GM23338 (cell line): ENCODE data around the gene FRMD4A. TPM values are rescaled to one million over a fixed set of nuclear protein-coding genes. Genes with fewer than 3 reads are reported as not detected.

Source experiments
- ATAC-seq: fragments of 200-7000 bp; cut with Tn5 transposase; 3 replicates; pipeline ENCODE4 v1.9.1; 2020
- DNase-seq: peaks from one replicate; pipeline ENCODE4 v3.0.0-alpha.2; 2015; ENCODE audit warnings: low spot score
- H2AFZ ChIP-seq: fragments of 200-600 bp; sonication (generic); 2 replicates; pipeline ENCODE4 v1.8.0; 2016; ENCODE audit warnings: antibody characterized with exemption, mild to moderate bottlenecking, moderate library complexity
- H3F3A ChIP-seq: fragments of 200-600 bp; sonication (generic); replicated peaks from 2 replicates; pipeline ENCODE4 v1.8.0; 2017; ENCODE audit warnings: antibody characterized with exemption, mixed run types, low read depth
- H3K27ac ChIP-seq: fragments of 200-600 bp; sonication (generic); 2 replicates; pipeline ENCODE4 v1.6.1; 2016; ENCODE audit warnings: low read depth
- H3K27me3 ChIP-seq: fragments of 200-600 bp; sonication (generic); 2 replicates; pipeline ENCODE4 v1.8.0; 2016; ENCODE audit warnings: mild to moderate bottlenecking, mixed run types, moderate library complexity; ENCODE audit not compliant: insufficient read depth
- H3K36me3 ChIP-seq: fragments of 200-600 bp; sonication (generic); 2 replicates; pipeline ENCODE4 v1.8.0; 2016; ENCODE audit warnings: mild to moderate bottlenecking; ENCODE audit not compliant: insufficient read depth
- H3K4me1 ChIP-seq: fragments of 200-600 bp; sonication (generic); 2 replicates; pipeline ENCODE4 v1.8.0; 2016; ENCODE audit warnings: mild to moderate bottlenecking, moderate library complexity; ENCODE audit not compliant: insufficient read depth
- H3K4me2 ChIP-seq: fragments of 200-600 bp; sonication (generic); 2 replicates; pipeline ENCODE4 v1.7.1; 2017; ENCODE audit warnings: mixed run types
- H3K4me3 ChIP-seq: fragments of 200-600 bp; sonication (generic); 2 replicates; pipeline ENCODE4 v1.6.1; 2016; ENCODE audit warnings: mixed run types
- H3K79me2 ChIP-seq: fragments of 200-600 bp; sonication (generic); replicated peaks from 2 replicates; pipeline ENCODE4 v1.8.0; 2017; ENCODE audit warnings: mild to moderate bottlenecking; ENCODE audit not compliant: insufficient read depth
- H3K9me2 ChIP-seq: fragments of 200-600 bp; sonication (generic); 2 replicates; pipeline ENCODE4 v1.8.0; 2017; ENCODE audit not compliant: insufficient read depth
- H4K20me1 ChIP-seq: fragments of 200-600 bp; sonication (generic); replicated peaks from 2 replicates; pipeline ENCODE4 v1.8.0; 2017; ENCODE audit warnings: mild to moderate bottlenecking; ENCODE audit not compliant: insufficient read depth
- H3K27ac Mint-ChIP-seq: 2 replicates; pipeline ENCODE4 v1.8.0; 2020; ENCODE audit warnings: inconsistent platforms, mild to moderate bottlenecking, moderate library complexity, mixed read lengths
- H3K27me3 Mint-ChIP-seq: 3 replicates; pipeline ENCODE4 v1.8.0; 2022; ENCODE audit warnings: low read depth, mild to moderate bottlenecking, moderate library complexity, mixed read lengths, inconsistent platforms; ENCODE audit not compliant: insufficient read depth, poor library complexity
- H3K36me3 Mint-ChIP-seq: 3 replicates; pipeline ENCODE4 v1.8.0; 2021; ENCODE audit warnings: low read depth, mild to moderate bottlenecking, inconsistent platforms, moderate library complexity, mixed read lengths
- H3K4me1 Mint-ChIP-seq: 3 replicates; pipeline ENCODE4 v1.8.0; 2020; ENCODE audit warnings: mild to moderate bottlenecking, inconsistent platforms, mixed read lengths
- H3K4me3 Mint-ChIP-seq: 3 replicates; pipeline ENCODE4 v1.8.0; 2021; ENCODE audit warnings: moderate library complexity, mild to moderate bottlenecking, inconsistent platforms, mixed read lengths
- H3K9me3 Mint-ChIP-seq: 3 replicates; pipeline ENCODE4 v1.8.0; 2020; ENCODE audit warnings: moderate library complexity, mild to moderate bottlenecking, inconsistent platforms, mixed read lengths
- CREB1 ChIP-seq: fragments of 250-450 bp; sonication (Bioruptor Pico); IDR thresholded peaks from 2 replicates; pipeline ENCODE4 v1.5.0; 2020; ENCODE audit warnings: low read depth, mild to moderate bottlenecking, moderate library complexity
- EZH2 ChIP-seq: fragments of 200-600 bp; sonication (generic); IDR thresholded peaks from one replicate; pipeline ENCODE4 v1.8.0; 2017; ENCODE audit warnings: antibody characterized with exemption, mild to moderate bottlenecking, low read depth; ENCODE audit not compliant: unreplicated experiment
- EZH2phosphoT487 ChIP-seq: fragments of 200-600 bp; sonication (generic); IDR thresholded peaks from one replicate; pipeline ENCODE4 v1.8.1; 2018; ENCODE audit warnings: antibody characterized with exemption; ENCODE audit not compliant: unreplicated experiment
- JUNB ChIP-seq: IDR thresholded peaks from one replicate; pipeline ENCODE4 v1.6.1; 2016; ENCODE audit warnings: antibody characterized with exemption; ENCODE audit not compliant: unreplicated experiment
- NANOG ChIP-seq: IDR thresholded peaks from 2 replicates; pipeline ENCODE4 v1.6.1; 2016; ENCODE audit warnings: antibody characterized with exemption, borderline replicate concordance
- POLR2AphosphoS5 ChIP-seq: IDR thresholded peaks from 2 replicates; pipeline ENCODE4 v1.6.1; 2016; ENCODE audit warnings: antibody characterized with exemption, low read depth
- REST ChIP-seq: IDR thresholded peaks from one replicate; pipeline ENCODE4 v1.6.1; 2018; ENCODE audit warnings: antibody characterized with exemption; ENCODE audit not compliant: unreplicated experiment
- STAT1 ChIP-seq: IDR thresholded peaks from one replicate; pipeline ENCODE4 v1.6.1; 2016; ENCODE audit warnings: antibody characterized with exemption; ENCODE audit not compliant: unreplicated experiment
- ZNF114 ChIP-seq: fragments of 250-450 bp; sonication (Bioruptor Pico); IDR thresholded peaks from 2 replicates; pipeline ENCODE4 v1.5.0; 2020; ENCODE audit warnings: mild to moderate bottlenecking, moderate library complexity
- ZNF331 ChIP-seq: fragments of 250-450 bp; sonication (Bioruptor Pico); IDR thresholded peaks from 2 replicates; pipeline ENCODE4 v1.5.0; 2020; ENCODE audit warnings: low read depth, mild to moderate bottlenecking, moderate library complexity
- polyA plus RNA-seq: library from polyadenylated mRNA; unstranded; fragments of >200 nt; fragmentation: Nextera tagmentation; extraction: Ambion mirVana; gene quantifications from 2 replicates; pipeline ENCODE4 v1.2.1, GENCODE V29; 2016
- total RNA-seq: library from RNA; depleted of rRNA; stranded (reverse); fragments of >200 nt; shearing (Covaris generic); gene quantifications from 2 replicates; pipeline ENCODE4 v1.2.3, GENCODE V29; 2014
- TF ChIP-seq, protein P1 (sequence below): IDR thresholded peaks from 2 replicates; pipeline ENCODE4 v1.6.1; 2016; ENCODE audit warnings: antibody characterized with exemption
- TF ChIP-seq, protein P2 (sequence below), 2 experiments: fragments of 200-600 bp in 1 of 2; sonication (generic) in 1 of 2; conservative IDR thresholded peaks; 2 replicates each; pipeline versions ENCODE4 v1.5.1 to v1.6.1; 2016 to 2017; ENCODE audit warnings: antibody characterized with exemption in 2 of 2, low read depth in 2 of 2, mild to moderate bottlenecking in 2 of 2, moderate library complexity in 1 of 2

FRMD4A gene
- total and polyA plus RNA-seq, 2 experiments from 2014 or later = 14.0 to 20.1 TPM

DNA sequence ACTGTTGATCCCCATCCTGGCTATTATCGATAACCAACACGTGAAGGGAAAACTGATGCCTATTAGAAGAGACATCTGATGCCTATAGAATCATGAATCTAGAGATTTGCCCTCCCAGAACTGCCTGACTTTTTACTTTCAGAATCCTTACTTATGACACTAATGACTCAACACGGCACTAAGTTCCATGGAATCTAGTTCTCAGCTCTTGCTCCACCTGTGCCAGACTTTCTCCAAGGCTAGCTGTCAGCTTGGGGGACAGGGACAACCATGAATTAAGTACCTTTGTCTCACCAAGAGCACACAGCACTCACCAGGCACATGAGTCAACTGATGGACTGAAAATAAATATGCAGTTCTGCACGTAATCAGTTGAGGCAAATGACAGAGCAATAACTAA, 184.2 kb downstream of the FRMD4A start:
- no peaks in the 10 kb centered on the region for H3K79me2 ChIP-seq
- no peak overlapping the region for H3K4me3 Mint-ChIP-seq
- H2AFZ ChIP-seq = no peak overlapping the region
- no peaks in the 10 kb centered on the region for H4K20me1 ChIP-seq
- no peaks in the 10 kb centered on the region for H3K4me1 Mint-ChIP-seq
- ATAC-seq (no peak), DNase-seq (no peak)
- H3K27ac ChIP-seq = no peak overlapping the region
- TF ChIP-seq JUNB (no peak), STAT1 (no peak), POLR2AphosphoS5 (no peak), EZH2 (no peak), ZNF331 (CRISPR knock-in tag) (no peak), EZH2phosphoT487 (no peak), REST (no peak)
- TF ChIP-seq, protein P1, sequence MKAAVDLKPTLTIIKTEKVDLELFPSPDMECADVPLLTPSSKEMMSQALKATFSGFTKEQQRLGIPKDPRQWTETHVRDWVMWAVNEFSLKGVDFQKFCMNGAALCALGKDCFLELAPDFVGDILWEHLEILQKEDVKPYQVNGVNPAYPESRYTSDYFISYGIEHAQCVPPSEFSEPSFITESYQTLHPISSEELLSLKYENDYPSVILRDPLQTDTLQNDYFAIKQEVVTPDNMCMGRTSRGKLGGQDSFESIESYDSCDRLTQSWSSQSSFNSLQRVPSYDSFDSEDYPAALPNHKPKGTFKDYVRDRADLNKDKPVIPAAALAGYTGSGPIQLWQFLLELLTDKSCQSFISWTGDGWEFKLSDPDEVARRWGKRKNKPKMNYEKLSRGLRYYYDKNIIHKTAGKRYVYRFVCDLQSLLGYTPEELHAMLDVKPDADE = no peak
- H3K4me2 ChIP-seq = no peak overlapping the region
- H3K4me3 ChIP-seq = no peak overlapping the region
- H3K4me1 ChIP-seq = no peaks in the 10 kb centered on the region
- no peaks in the 10 kb centered on the region for H3K36me3 ChIP-seq
- H3F3A ChIP-seq = no peaks in the 10 kb centered on the region
- H3K27ac Mint-ChIP-seq = no peak overlapping the region
- no peaks in the 10 kb centered on the region for H3K9me2 ChIP-seq
- no peaks in the 10 kb centered on the region for H3K9me3 Mint-ChIP-seq
- H3K36me3 Mint-ChIP-seq = no peaks in the 10 kb centered on the region
- no peaks in the 10 kb centered on the region for H3K27me3 Mint-ChIP-seq
- H3K27me3 ChIP-seq = no peaks in the 10 kb centered on the region

GRCh38 chr10:14146025-14146424, 184.7 kb downstream of the FRMD4A start:
- ATAC-seq = no peak
- no peaks in the 10 kb centered on the region for H3K4me1 Mint-ChIP-seq
- TF ChIP-seq REST = no peak
- TF ChIP-seq POLR2AphosphoS5 = no peak
- TF ChIP-seq CREB1 (CRISPR knock-in tag) = no peak
- TF ChIP-seq NANOG = no peak
- no peak for TF ChIP-seq ZNF331 (CRISPR knock-in tag)
- TF ChIP-seq, protein P2, sequence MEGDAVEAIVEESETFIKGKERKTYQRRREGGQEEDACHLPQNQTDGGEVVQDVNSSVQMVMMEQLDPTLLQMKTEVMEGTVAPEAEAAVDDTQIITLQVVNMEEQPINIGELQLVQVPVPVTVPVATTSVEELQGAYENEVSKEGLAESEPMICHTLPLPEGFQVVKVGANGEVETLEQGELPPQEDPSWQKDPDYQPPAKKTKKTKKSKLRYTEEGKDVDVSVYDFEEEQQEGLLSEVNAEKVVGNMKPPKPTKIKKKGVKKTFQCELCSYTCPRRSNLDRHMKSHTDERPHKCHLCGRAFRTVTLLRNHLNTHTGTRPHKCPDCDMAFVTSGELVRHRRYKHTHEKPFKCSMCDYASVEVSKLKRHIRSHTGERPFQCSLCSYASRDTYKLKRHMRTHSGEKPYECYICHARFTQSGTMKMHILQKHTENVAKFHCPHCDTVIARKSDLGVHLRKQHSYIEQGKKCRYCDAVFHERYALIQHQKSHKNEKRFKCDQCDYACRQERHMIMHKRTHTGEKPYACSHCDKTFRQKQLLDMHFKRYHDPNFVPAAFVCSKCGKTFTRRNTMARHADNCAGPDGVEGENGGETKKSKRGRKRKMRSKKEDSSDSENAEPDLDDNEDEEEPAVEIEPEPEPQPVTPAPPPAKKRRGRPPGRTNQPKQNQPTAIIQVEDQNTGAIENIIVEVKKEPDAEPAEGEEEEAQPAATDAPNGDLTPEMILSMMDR (conservative IDR thresholded peaks at IDR 0.05; ENCODE audit: low read depth in 2 of 2) = no peak
- TF ChIP-seq STAT1 = no peak
- no peak for TF ChIP-seq EZH2
- TF ChIP-seq, protein P1 = no peak
- no peak for TF ChIP-seq ZNF114
- no peak for TF ChIP-seq EZH2phosphoT487

More at GRCh38 chr10:14146025-14146424, 184.7 kb downstream of the FRMD4A start:
- no peaks in the 10 kb centered on the region for H4K20me1 ChIP-seq
- no peak overlapping the region for H3K4me2 ChIP-seq
- Mint-ChIP-seq H3K36me3 (no peaks in the 10 kb centered on the region), H3K9me3 (no peaks in the 10 kb centered on the region), H3K4me3 (no peak overlapping the region), H3K27me3 (no peaks in the 10 kb centered on the region), H3K27ac (no peak overlapping the region)
- H3K36me3 ChIP-seq = no peaks in the 10 kb centered on the region
- no peak overlapping the region for H3K27ac ChIP-seq
- no peak overlapping the region for H2AFZ ChIP-seq
- no peak for DNase-seq
- no peaks in the 10 kb centered on the region for H3K4me1 ChIP-seq
- no peaks in the 10 kb centered on the region for H3K9me2 ChIP-seq
- no peak overlapping the region for H3K4me3 ChIP-seq
- no peaks in the 10 kb centered on the region for H3F3A ChIP-seq
- no peaks in the 10 kb centered on the region for H3K79me2 ChIP-seq
- H3K27me3 ChIP-seq = no peaks in the 10 kb centered on the region
